ENCODE data around the gene GPR39.

The GPR39 gene

GRCh38 chr2:132564065-132564464 is 147.5 kb downstream of the GPR39 start:
- no peaks in the 10 kb centered on the region for H3K4me1 ChIP-seq (ENCODE audit: low read length)
- TF ChIP-seq EZH2phosphoT487 (IDR thresholded peaks at IDR 0.05; ENCODE audit: low read length) = no peak
- no peak for TF ChIP-seq EZH2 (optimal IDR thresholded peaks at IDR 0.05; ENCODE audit: low read depth, low read length)
- no peak for TF ChIP-seq CTCF (IDR thresholded peaks at IDR 0.05; ENCODE audit: low read length)
- H3K27me3 ChIP-seq (replicated peaks; ENCODE audit: insufficient read depth, low read length) = no peaks in the 10 kb centered on the region
- no peaks in the 10 kb centered on the region for H3K79me2 ChIP-seq (ENCODE audit: low read length)
- H2AFZ ChIP-seq (ENCODE audit: low read length) = no peak overlapping the region
- no peak overlapping the region for H3K4me3 ChIP-seq (ENCODE audit: low read length)
- H3K36me3 ChIP-seq (replicated peaks; ENCODE audit: insufficient read depth, low read length) = no peaks in the 10 kb centered on the region
- DNase-seq = no peak
- no peak overlapping the region for H3K4me2 ChIP-seq (ENCODE audit: low read depth, low read length)
- no peak overlapping the region for H3K9ac ChIP-seq (ENCODE audit: low read length)
- H3K9me3 ChIP-seq (replicated peaks; ENCODE audit: insufficient read depth, low read length) = no peaks in the 10 kb centered on the region
- no peaks in the 10 kb centered on the region for H3F3A ChIP-seq (ENCODE audit: insufficient read depth, low read length)
- H3K27ac ChIP-seq (ENCODE audit: low read length) = no peak overlapping the region
- no peaks in the 10 kb centered on the region for H3K9me2 ChIP-seq (replicated peaks; ENCODE audit: insufficient read depth, low read length)
- no peaks in the 10 kb centered on the region for H4K20me1 ChIP-seq (ENCODE audit: insufficient read depth, low read length)

GRCh38 chr2:132566379-132566778 is 149.8 kb downstream of the GPR39 start:
- Histone ChIP-seq H2AFZ (ENCODE audit: low read length) (no peak overlapping the region), H3K9me2 (replicated peaks; ENCODE audit: insufficient read depth, low read length) (no peaks in the 10 kb centered on the region), H3K79me2 (ENCODE audit: low read length) (no peaks in the 10 kb centered on the region), H3K4me2 (ENCODE audit: low read depth, low read length) (no peak overlapping the region), H3K4me1 (ENCODE audit: low read length) (no peaks in the 10 kb centered on the region), H3K9ac (ENCODE audit: low read length) (no peak overlapping the region), H3K4me3 (ENCODE audit: low read length) (no peak overlapping the region), H3K27ac (ENCODE audit: low read length) (no peak overlapping the region), H3K36me3 (replicated peaks; ENCODE audit: insufficient read depth, low read length) (no peaks in the 10 kb centered on the region), H3F3A (ENCODE audit: insufficient read depth, low read length) (no peaks in the 10 kb centered on the region), H3K27me3 (replicated peaks; ENCODE audit: insufficient read depth, low read length) (no peaks in the 10 kb centered on the region), H3K9me3 (replicated peaks; ENCODE audit: insufficient read depth, low read length) (no peaks in the 10 kb centered on the region), H4K20me1 (ENCODE audit: insufficient read depth, low read length) (no peaks in the 10 kb centered on the region)
- no peak for DNase-seq
- TF ChIP-seq CTCF (IDR thresholded peaks at IDR 0.05; ENCODE audit: low read length) = no peak
- no peak for TF ChIP-seq EZH2phosphoT487 (IDR thresholded peaks at IDR 0.05; ENCODE audit: low read length)
- no peak for TF ChIP-seq EZH2 (optimal IDR thresholded peaks at IDR 0.05; ENCODE audit: low read depth, low read length)

GRCh38 chr2:132567682-132568081 is 151.1 kb downstream of the GPR39 start:
- H3K9me3 ChIP-seq (replicated peaks; ENCODE audit: insufficient read depth, low read length) = no peaks in the 10 kb centered on the region
- H3K9me2 ChIP-seq (replicated peaks; ENCODE audit: insufficient read depth, low read length) = no peaks in the 10 kb centered on the region
- H3K79me2 ChIP-seq (ENCODE audit: low read length) = no peaks in the 10 kb centered on the region
- no peak overlapping the region for H3K4me3 ChIP-seq (ENCODE audit: low read length)
- no peaks in the 10 kb centered on the region for H3K27me3 ChIP-seq (replicated peaks; ENCODE audit: insufficient read depth, low read length)
- no peaks in the 10 kb centered on the region for H3F3A ChIP-seq (ENCODE audit: insufficient read depth, low read length)
- H3K36me3 ChIP-seq (replicated peaks; ENCODE audit: insufficient read depth, low read length) = no peaks in the 10 kb centered on the region
- H3K4me2 ChIP-seq (ENCODE audit: low read depth, low read length) = no peak overlapping the region
- H3K9ac ChIP-seq (ENCODE audit: low read length) = no peak overlapping the region
- no peak for TF ChIP-seq EZH2phosphoT487 (IDR thresholded peaks at IDR 0.05; ENCODE audit: low read length)
- TF ChIP-seq CTCF (IDR thresholded peaks at IDR 0.05; ENCODE audit: low read length) = no peak
- TF ChIP-seq EZH2 (optimal IDR thresholded peaks at IDR 0.05; ENCODE audit: low read depth, low read length) = no peak
- H4K20me1 ChIP-seq (ENCODE audit: insufficient read depth, low read length) = no peaks in the 10 kb centered on the region
- DNase-seq = no peak
- H3K27ac ChIP-seq (ENCODE audit: low read length) = no peak overlapping the region
- H2AFZ ChIP-seq (ENCODE audit: low read length) = no peak overlapping the region
- H3K4me1 ChIP-seq (ENCODE audit: low read length) = no peaks in the 10 kb centered on the region
